GM12891 (cell line): Measurements from ENCODE around the gene CD302.
A peak's percentile ranks its signal among the peaks of the same experiment; 100 is the strongest.
"Not testable (repeated sequence)": the region's sequence is repeated elsewhere in the genome, so short reads cannot be mapped to it uniquely, and the experiment has no call there.

Experiments used
- DNase-seq: peaks from one replicate; pipeline ENCODE4 v3.0.0; 2011; ENCODE audit warnings: low spot score; ENCODE audit not compliant: insufficient read length
- FAIRE-seq: peaks from 2 replicates; lab custom pipeline; 2011; peaks lifted over from hg19 to GRCh38; lab: Jason Lieb, UNC
- PAX5 ChIP-seq: IDR thresholded peaks from 2 replicates; pipeline ENCODE4 v1.6.1; 2011; ENCODE audit warnings: low read length, moderate library complexity, mild to moderate bottlenecking; ENCODE audit not compliant: insufficient read depth, severe bottlenecking
- POLR2A ChIP-seq: IDR thresholded peaks from 2 replicates; pipeline ENCODE4 v1.6.1; 2011; ENCODE audit warnings: low read depth, low read length, control low read depth
- POLR2AphosphoS5 ChIP-seq: IDR thresholded peaks from 2 replicates; pipeline ENCODE4 v1.6.1; 2011; ENCODE audit warnings: low read depth, low read length, control low read depth
- POU2F2 ChIP-seq: IDR thresholded peaks from 2 replicates; pipeline ENCODE4 v1.6.1; 2011; ENCODE audit warnings: low read depth, mild to moderate bottlenecking, control low read depth, low read length, moderate library complexity
- SPI1 ChIP-seq: IDR thresholded peaks from 2 replicates; pipeline ENCODE4 v1.6.1; 2011; ENCODE audit warnings: low read depth, low read length, control low read depth
- TAF1 ChIP-seq: IDR thresholded peaks from 2 replicates; pipeline ENCODE4 v1.6.1; 2011; ENCODE audit warnings: low read depth, low read length, control low read depth

Gene CD302

DNA sequence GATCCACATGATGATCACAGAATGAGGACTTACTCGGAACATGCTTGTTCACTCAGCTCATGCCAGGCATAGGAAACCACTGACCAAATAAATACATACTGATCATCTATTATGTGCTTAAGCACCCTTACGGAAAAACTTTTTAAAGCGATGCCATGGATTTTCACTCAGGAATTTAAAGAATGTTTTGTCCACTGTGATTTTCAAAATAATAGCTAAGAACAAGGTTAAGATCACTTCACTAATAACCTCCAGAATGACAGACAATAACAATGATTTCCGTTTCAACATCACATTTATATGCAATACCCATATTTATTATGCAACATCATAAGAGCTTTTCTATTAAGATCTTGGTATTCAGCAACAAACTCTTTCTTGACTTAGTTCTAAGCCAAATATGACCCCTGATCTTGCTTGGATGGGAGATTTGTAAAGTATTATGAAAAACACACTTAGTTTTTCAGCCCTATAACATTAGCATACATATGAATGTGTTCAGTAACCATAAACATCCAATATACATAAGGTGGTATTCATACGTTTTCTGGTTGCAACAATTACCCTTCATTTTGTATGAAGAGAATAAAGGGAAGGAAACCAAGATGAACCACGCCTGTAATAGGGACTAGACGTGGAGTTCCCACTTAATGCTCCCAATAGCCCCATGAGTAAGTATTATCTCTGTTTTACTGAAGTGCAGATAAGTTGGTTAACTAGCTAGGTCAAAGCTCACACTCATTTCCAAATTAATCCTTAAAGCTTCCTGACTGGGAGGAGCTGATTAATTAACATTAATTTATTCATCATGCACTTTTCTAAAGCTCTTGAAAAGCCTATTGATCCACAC is 1.9 kb downstream of the CD302 start:
- no peak for TF ChIP-seq POU2F2
- no peak for TF ChIP-seq TAF1
- TF ChIP-seq POLR2AphosphoS5: no peak
- no peak for TF ChIP-seq SPI1
- TF ChIP-seq POLR2A: no peak
- TF ChIP-seq PAX5: no peak
- no peak for DNase-seq
- peak; percentile 16 for FAIRE-seq

DNA sequence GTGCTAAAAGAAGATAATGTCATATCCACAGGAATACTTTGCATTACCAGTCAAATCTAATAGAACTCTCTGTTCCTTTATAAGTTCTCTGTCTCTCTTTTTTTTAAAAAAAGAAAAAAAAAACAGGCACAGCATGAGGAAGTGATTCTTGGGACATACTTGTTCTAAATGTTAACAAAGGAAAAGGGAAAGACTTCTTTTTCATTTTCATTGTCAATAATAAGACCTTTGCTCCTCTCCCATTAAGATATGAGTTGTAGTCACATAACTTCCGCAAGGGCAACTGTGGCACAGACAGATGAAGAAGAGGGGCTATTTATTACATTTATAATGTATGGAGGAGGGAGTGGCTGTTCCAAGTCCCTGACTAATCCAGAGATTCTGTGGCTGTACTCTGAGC is 4.7 kb downstream of the CD302 start:
- DNase-seq (no peak), FAIRE-seq (no peak)
- TF ChIP-seq TAF1 (no peak), SPI1 (no peak), POU2F2 (no peak), POLR2AphosphoS5 (no peak), PAX5 (no peak), POLR2A (no peak)

DNA sequence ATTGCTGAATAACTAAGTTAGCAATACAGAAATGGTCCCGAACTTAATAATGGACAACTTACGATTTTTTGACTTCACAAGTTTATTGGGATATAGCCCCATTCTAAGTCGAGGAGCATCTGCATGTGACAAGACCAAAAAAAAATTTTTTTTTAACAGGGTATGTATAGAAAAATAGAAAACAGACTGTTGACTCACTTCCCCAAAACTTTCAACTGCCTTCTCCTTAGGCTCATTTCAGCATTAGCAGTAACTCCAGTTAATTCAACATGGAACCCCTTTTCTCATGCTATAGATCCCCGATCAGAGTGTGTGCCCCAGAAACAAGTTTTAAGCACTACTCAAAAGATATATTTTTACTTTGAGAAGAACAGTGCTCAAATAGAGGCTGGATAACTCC is 5.4 kb downstream of the CD302 start:
- FAIRE-seq (no peak), DNase-seq (no peak)
- TF ChIP-seq POU2F2 (no peak), SPI1 (peak; percentile 46; the same call in 1 of the 2 replicates)

DNA sequence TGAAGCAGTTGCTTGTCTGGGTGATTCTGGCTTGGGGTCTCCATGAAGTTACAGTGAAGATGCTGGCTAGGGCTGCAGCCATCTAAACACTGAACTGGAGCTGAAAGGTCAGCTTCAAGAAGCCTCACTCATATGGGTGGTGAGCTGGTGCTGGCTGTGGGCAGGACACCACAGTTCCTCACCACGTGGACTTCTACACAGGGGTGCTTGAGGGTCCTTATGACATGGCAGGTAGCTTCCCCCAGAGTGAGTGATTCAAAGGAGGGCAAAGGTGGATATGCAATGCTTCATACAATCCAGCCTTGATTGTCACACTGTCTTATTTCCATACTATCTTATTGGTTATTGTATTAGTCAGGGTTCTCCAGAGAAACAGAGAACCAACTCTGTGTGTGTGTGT is 6.0 kb downstream of the CD302 start:
- no peak for FAIRE-seq
- no peak for DNase-seq
- no peak for TF ChIP-seq PAX5
- no peak for TF ChIP-seq POU2F2
- no peak for TF ChIP-seq SPI1
- no peak for TF ChIP-seq POLR2AphosphoS5
- TF ChIP-seq TAF1: no peak
- no peak for TF ChIP-seq POLR2A

DNA sequence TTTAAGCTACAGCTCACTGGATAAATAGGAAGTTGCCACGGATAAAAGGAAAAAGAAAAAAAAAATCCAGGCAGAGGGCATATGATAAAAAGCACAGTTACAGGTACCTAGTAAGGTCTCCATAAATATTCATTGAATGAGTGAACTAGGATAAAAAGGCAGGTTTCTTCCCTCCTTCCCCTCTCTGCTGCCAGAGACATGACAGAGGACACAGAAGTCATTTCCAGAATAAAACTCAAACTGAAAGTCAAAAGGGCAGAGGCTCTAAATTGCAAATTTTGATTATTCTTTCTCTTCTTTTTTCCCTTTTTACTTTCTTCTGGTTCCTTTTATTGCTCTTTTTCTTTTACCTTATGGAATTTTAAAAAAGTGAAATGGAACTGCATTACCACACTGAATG is 7.7 kb downstream of the CD302 start:
- no peak for FAIRE-seq
- DNase-seq: no peak
- TF ChIP-seq PAX5: no peak
- TF ChIP-seq POU2F2: no peak
- TF ChIP-seq TAF1: no peak
- no peak for TF ChIP-seq POLR2AphosphoS5
- no peak for TF ChIP-seq SPI1
- no peak for TF ChIP-seq POLR2A

DNA sequence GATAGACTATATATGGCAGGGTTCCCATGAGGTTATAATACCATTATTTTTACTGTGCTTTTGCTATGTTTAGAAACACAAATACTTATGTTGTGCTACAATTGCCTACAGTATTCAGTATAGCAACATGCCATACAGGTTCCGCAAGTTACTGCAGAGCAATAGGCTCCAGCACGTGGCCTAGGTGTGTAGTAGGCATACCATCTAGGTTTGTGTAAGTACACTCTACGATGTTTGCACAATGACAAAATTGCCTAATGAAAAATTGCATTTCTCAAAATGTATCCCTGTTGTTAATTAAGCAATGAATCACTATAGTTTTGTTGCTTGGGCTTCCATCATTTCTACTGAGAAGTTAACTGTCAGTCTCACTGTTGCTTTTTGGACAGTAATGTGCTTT is 9.8 kb downstream of the CD302 start:
- FAIRE-seq (peak; percentile 40), DNase-seq (no peak)
- TF ChIP-seq SPI1 (no peak), POU2F2 (no peak), POLR2AphosphoS5 (no peak)

DNA sequence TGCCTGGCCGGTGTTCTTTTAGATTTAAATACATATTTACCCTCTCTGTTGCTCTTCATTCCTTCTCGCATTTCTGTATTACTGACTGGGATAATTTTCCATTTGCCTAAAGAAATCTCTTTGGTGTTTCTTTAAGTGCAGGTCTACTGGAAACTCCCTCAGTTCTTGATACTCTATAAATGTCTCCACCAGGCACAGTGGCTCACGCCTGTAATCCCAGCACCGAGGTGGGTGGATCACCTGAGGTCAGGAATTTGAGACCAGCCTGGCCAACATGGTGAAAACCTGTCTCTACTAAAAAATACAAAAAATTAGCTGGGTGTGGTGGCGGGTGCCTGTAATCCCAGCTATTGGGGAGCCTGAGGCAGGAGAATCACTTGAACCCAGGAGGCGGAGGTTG is 10.4 kb downstream of the CD302 start:
- not testable (repeated sequence) for FAIRE-seq, DNase-seq

DNA sequence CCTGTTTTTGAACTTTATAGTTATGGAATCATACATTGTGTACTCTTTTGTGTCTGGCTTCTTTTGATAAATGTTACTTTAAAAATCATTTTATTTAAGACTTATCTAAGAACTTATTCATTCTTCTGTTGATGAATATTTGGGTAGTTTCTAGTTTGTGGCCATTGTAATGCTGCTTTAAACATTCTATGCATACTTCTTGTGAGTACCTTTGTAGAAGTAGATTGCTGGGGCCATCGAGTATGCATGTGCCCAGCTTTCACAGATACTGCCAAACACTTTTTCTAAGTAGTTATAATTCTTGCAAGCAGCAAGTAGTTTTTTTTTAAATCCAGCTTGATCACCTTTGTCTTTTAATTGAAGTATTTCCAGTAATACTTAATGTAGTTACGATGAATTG is 11.1 kb downstream of the CD302 start:
- TF ChIP-seq PAX5 (no peak), POLR2AphosphoS5 (no peak), TAF1 (no peak), POLR2A (no peak), POU2F2 (no peak), SPI1 (no peak)
- no peak for DNase-seq
- FAIRE-seq: no peak

DNA sequence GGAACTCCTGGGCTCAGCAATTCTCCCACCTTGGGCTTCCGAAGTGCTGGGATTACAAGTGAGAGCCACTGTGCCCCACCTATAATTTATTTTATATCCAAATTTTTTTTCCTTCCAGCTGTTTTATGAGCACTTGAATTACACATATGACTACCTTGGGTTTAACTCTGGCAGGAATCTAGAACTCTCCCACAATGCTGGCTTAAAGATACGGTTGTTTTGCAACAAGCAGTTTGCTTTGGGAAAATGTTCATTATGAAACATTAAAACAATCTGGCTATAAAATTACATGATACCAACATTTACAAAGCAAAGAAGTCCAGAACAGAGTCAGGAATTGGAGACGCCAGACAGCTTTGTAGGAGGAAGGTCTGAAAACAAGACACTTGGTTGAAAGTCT is 12.8 kb downstream of the CD302 start:
- DNase-seq (no peak), FAIRE-seq (no peak)
- TF ChIP-seq SPI1 (no peak), PAX5 (no peak), POLR2A (no peak), TAF1 (no peak)

DNA sequence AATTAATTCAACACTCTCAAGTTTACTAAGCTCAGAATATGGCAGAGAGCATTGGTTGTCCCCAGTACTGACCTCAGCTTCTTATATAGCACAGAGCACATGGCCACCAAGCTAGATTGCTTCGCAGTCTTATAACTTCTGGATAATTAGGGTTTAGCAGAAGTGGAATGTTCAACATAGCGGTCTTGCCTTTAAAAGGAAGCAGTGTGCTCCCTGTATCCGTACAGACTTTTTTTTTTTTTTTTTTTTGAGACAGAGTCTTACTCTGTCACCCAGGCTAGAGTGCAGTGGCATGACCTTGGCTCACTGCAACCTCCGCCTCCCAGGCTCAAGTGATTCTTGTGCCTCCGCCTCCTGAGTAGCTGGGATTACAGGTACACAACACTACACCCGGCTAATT is 13.3 kb downstream of the CD302 start:
- DNase-seq, FAIRE-seq: not testable (repeated sequence)

DNA sequence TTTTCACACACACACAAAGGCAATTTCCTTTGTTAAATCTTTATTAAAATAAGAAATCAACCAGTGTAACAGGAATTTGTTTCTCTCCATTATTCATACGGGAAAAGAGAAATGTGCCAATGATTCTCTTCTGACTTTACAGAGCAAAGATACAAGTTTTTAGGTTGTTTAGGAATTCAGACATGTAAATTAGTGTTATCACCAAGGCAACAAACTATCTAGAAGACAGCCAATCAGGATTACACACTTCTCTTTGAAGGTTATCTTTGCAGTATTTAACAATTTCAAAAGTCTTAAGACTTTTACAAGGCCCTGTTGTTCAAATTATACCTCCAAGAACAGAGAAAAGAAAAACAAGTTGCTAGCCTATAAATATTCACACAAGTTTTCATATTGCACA is 14.5 kb downstream of the CD302 start:
- TF ChIP-seq POU2F2 (no peak), POLR2AphosphoS5 (no peak), TAF1 (no peak), POLR2A (no peak), SPI1 (no peak), PAX5 (no peak)
- DNase-seq: no peak

More for the DNA sequence above, 14.5 kb downstream of the CD302 start:
- FAIRE-seq: no peak
